Osteoblast (primary cell): ENCODE data around the gene EIF3L. TPM values are rescaled to one million over a fixed set of nuclear protein-coding genes. Genes with fewer than 3 reads are reported as not detected.

Experiments used
- DNase-seq: peaks from one replicate; pipeline ENCODE4 v3.0.0; 2011; ENCODE audit warnings: low spot score, mixed read lengths; ENCODE audit not compliant: insufficient read length; ENCODE audit errors: missing footprints
- H2AFZ ChIP-seq: 2 replicates; pipeline ENCODE4 v1.6.0; 2011; ENCODE audit warnings: mild to moderate bottlenecking, low read length
- H3K27ac ChIP-seq: 2 replicates; pipeline ENCODE4 v1.5.1; 2011; ENCODE audit warnings: mild to moderate bottlenecking, low read depth, low read length, moderate library complexity
- H3K27me3 ChIP-seq: 2 replicates; pipeline ENCODE4 v1.6.0; 2012; ENCODE audit warnings: mild to moderate bottlenecking, control low read depth, inconsistent platforms, low read length, moderate library complexity; ENCODE audit not compliant: insufficient read depth
- H3K36me3 ChIP-seq: 2 replicates; pipeline ENCODE4 v1.5.1; 2011; ENCODE audit warnings: mild to moderate bottlenecking, low read length, control low read depth, moderate library complexity; ENCODE audit not compliant: insufficient read depth
- H3K4me1 ChIP-seq: 2 replicates; pipeline ENCODE4 v1.5.1; 2011; ENCODE audit warnings: mild to moderate bottlenecking, low read length, control low read depth, moderate library complexity; ENCODE audit not compliant: insufficient read depth
- H3K4me2 ChIP-seq: 2 replicates; pipeline ENCODE4 v1.6.0; 2011; ENCODE audit warnings: mild to moderate bottlenecking, low read length; ENCODE audit not compliant: insufficient read depth
- H3K4me3 ChIP-seq: fragments of 200-600 bp; sonication (generic); 3 replicates; pipeline ENCODE4 v1.5.1; 2012; ENCODE audit warnings: mild to moderate bottlenecking, low read length, inconsistent platforms; ENCODE audit not compliant: insufficient read depth
- H3K79me2 ChIP-seq: 2 replicates; pipeline ENCODE4 v1.6.0; 2012; ENCODE audit warnings: mild to moderate bottlenecking, low read length, control low read depth, inconsistent platforms; ENCODE audit not compliant: insufficient read depth
- H3K9me3 ChIP-seq: 2 replicates; pipeline ENCODE4 v1.5.1; 2011; ENCODE audit warnings: low read depth, low read length, control low read depth
- H4K20me1 ChIP-seq: 2 replicates; pipeline ENCODE4 v1.6.0; 2012; ENCODE audit warnings: mild to moderate bottlenecking, low read length, control low read depth; ENCODE audit not compliant: insufficient read depth
- small RNA-seq: library from RNA; depleted of rRNA; stranded (forward); fragments of <200 nt; gene quantifications from one replicate; pipeline ENCODE3, GENCODE V24; 2012
- total RNA-seq: library from RNA; depleted of rRNA; stranded (reverse); fragments of >200 nt; gene quantifications from 2 replicates; pipeline ENCODE4 v1.2.3, GENCODE V29; 2012
- TF ChIP-seq, protein P1 (sequence below): IDR thresholded peaks from 2 replicates; pipeline ENCODE4 v1.5.1; 2011; ENCODE audit warnings: mild to moderate bottlenecking, low read depth, low read length, moderate library complexity; ENCODE audit errors: extremely low read depth

The EIF3L gene
- total RNA-seq, 1 donor, result 280 TPM

DNA sequence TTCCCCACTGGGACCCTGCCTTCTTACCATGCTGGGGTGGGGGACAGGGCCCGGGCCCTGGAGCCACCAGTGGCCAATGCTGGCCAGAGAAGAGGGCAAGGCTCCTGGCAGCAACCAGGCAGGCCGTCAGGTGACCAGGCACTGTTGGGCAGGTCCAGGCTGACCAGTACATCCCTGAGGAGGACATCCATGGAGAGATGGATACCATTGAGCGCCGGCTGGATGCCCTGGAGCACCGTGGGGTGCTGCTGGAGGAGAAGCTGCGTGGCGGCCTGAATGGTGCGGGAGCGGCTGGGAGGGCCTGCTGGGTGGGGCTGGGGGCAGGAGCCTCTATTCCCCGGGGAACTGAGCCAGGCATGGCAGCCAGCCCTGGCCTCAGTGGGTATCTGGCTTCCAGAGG is 83.2 kb downstream of the EIF3L start:
- peaks cover 31% of the 10 kb centered on the region for H4K20me1 ChIP-seq
- TF ChIP-seq, protein P1, sequence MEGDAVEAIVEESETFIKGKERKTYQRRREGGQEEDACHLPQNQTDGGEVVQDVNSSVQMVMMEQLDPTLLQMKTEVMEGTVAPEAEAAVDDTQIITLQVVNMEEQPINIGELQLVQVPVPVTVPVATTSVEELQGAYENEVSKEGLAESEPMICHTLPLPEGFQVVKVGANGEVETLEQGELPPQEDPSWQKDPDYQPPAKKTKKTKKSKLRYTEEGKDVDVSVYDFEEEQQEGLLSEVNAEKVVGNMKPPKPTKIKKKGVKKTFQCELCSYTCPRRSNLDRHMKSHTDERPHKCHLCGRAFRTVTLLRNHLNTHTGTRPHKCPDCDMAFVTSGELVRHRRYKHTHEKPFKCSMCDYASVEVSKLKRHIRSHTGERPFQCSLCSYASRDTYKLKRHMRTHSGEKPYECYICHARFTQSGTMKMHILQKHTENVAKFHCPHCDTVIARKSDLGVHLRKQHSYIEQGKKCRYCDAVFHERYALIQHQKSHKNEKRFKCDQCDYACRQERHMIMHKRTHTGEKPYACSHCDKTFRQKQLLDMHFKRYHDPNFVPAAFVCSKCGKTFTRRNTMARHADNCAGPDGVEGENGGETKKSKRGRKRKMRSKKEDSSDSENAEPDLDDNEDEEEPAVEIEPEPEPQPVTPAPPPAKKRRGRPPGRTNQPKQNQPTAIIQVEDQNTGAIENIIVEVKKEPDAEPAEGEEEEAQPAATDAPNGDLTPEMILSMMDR, result no peak
- peaks cover 7% of the 10 kb centered on the region for H3K79me2 ChIP-seq

DNA sequence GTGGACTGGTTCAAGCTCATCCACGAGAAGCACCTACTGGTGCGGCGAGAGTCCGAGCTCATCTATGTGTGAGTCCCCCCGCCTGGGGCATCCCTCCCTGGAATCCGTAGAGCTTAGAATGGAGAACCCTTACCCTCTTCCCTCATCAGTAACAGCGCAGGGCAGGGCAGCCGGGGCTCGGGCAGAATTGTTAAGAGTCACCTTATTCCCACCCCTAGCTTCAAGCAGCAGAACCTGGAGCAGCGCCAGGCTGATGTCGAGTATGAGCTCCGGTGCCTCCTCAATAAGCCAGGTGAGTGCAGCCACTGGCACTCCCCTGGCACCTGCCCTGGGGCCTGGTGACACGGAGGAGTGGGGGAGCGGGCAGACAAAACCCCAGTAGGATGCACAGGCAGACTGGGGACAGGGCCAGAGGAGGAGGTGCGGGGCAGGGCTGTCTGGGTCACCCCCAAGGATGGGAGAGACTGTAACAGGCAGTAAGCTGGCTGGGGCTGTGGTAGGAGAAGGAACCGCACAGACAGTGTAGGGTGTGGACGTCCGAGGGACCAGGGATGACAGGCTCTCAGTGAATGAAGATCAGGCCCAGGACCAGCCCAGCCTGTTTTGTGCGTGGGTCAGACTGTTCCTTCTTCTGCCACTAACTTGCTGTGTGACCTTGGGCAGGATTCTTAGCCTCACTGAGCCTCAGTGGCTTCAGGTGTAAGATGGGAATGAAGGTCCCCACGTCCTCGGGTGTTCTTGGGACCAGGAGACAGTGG is 83.8 kb downstream of the EIF3L start:
- Histone ChIP-seq H3K4me3 (no peak overlapping the region), H3K4me2 (peak overlapping the region; percentile 24), H3K9me3 (no peaks in the 10 kb centered on the region), H3K79me2 (peaks cover 7% of the 10 kb centered on the region), H3K27ac (peak overlapping the region; percentile 61), H3K4me1 (peaks cover 12% of the 10 kb centered on the region), H4K20me1 (peaks cover 31% of the 10 kb centered on the region), H3K36me3 (peaks cover 47% of the 10 kb centered on the region), H2AFZ (no peak overlapping the region), H3K27me3 (no peaks in the 10 kb centered on the region)
- TF ChIP-seq, protein P1, result no peak
- DNase-seq, result peak; percentile 62

More for the DNA sequence above, 83.2 kb downstream of the EIF3L start:
- Histone ChIP-seq H3K4me3 (no peak overlapping the region), H2AFZ (no peak overlapping the region), H3K4me1 (peaks cover 12% of the 10 kb centered on the region), H3K27ac (no peak overlapping the region), H3K36me3 (peaks cover 45% of the 10 kb centered on the region), H3K27me3 (no peaks in the 10 kb centered on the region), H3K4me2 (no peak overlapping the region), H3K9me3 (no peaks in the 10 kb centered on the region)
- DNase-seq, result no peak

DNA sequence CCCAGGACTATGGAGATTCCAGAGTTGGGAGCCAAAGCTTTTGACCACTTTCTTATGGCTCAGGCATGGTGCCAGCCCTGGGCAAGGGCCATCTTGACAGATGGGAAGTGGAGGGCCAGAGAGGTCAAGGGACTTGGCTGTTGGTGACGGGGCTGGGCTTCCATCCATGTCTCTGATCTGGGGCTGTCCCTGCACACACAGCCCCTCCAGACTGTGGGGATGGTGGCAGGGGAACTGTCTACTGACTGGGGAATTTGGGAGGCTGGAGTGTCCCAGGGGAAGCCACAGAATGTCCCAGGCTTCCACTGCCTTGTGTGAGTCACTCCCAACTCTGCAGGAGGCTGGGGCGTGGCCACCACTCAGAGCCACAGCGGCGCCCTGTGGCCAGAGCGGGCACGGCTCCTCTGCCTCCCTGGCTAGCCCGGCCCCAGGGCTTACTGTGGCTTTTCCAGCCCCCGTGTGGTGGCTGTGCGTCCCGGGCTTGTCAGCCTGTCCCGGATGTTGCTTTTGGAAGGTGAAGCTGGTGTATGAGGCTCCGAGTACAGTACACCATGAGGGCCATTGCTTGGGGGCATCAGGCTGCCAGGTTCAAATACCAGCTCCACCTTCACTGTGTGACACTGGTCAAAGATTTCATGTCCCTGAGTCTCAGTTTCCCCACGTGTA is 84.6 kb downstream of the EIF3L start:
- peaks cover 42% of the 10 kb centered on the region for H3K36me3 ChIP-seq

More for the DNA sequence above, 84.6 kb downstream of the EIF3L start:
- Histone ChIP-seq H4K20me1 (peaks cover 31% of the 10 kb centered on the region), H3K4me3 (no peak overlapping the region), H3K79me2 (peaks cover 7% of the 10 kb centered on the region), H3K27ac (peak overlapping the region; percentile 61), H3K4me2 (peak overlapping the region; percentile 40), H2AFZ (no peak overlapping the region), H3K27me3 (no peaks in the 10 kb centered on the region), H3K9me3 (no peaks in the 10 kb centered on the region), H3K4me1 (peaks cover 12% of the 10 kb centered on the region)
- TF ChIP-seq, protein P1, result peak; percentile 96
- DNase-seq, result peak; percentile 99

Small RNAs within 50 kb of the gene (small RNA-seq; reads per million reads assigned to genes)
- gene MIR659, result 3.5 reads per million, percentile 81 among the genes with 10 or more reads in this experiment

Other genes starting within 250 kb of the EIF3L start
- gene GGA1, start 240.6 kb upstream of the EIF3L start, total RNA-seq, result 36.2 and 38.6 TPM in 2 replicates
- 4.1 and 4.7 TPM in 2 replicates for gene SH3BP1, start 209.8 kb upstream of the EIF3L start, total RNA-seq
- gene PDXP, start 190.7 kb upstream of the EIF3L start, total RNA-seq, result 5.0 and 5.8 TPM in 2 replicates
- gene LGALS1, start 173.8 kb upstream of the EIF3L start, total RNA-seq, result 3,004 and 3,217 TPM in 2 replicates
- gene NOL12, start 163.1 kb upstream of the EIF3L start, total RNA-seq, result 8.8 and 9.0 TPM in 2 replicates
- gene TRIOBP, start 152.4 kb upstream of the EIF3L start, total RNA-seq, result 144 and 162 TPM in 2 replicates
- 25.9 and 26.8 TPM in 2 replicates for gene GCAT, start 41.5 kb upstream of the EIF3L start, total RNA-seq
- gene GALR3, start 26.0 kb upstream of the EIF3L start, total RNA-seq, result not detected in 2 replicates
- gene ANKRD54, start 5.1 kb upstream of the EIF3L start, total RNA-seq, result 20.6 and 23.9 TPM in 2 replicates
- gene MICALL1, start 56.9 kb downstream of the EIF3L start, total RNA-seq, result 29.5 and 36.9 TPM in 2 replicates
- gene C22orf23, start 104.2 kb downstream of the EIF3L start, total RNA-seq, result 0.29 and 0.72 TPM in 2 replicates
- gene POLR2F, start 104.3 kb downstream of the EIF3L start, total RNA-seq, result 14.8 and 18.6 TPM in 2 replicates
- not detected in 2 replicates for gene SOX10, start 135.1 kb downstream of the EIF3L start, total RNA-seq
- 14.4 and 15.6 TPM in 2 replicates for gene PICK1, start 208.0 kb downstream of the EIF3L start, total RNA-seq
- not detected in 2 replicates for gene SLC16A8, start 234.8 kb downstream of the EIF3L start, total RNA-seq